IMR-90 (cell line): ENCODE measurements around the gene NEURL2. TPM values are rescaled to one million over a fixed set of nuclear protein-coding genes. Genes with fewer than 3 reads are reported as not detected.
A peak's percentile ranks its signal among the peaks of the same experiment; 100 is the strongest.

Experiments used
- ATAC-seq: fragments of 200-7000 bp; cut with Tn5 transposase; 2 replicates; pipeline ENCODE4 v1.9.1; 2020; ENCODE audit warnings: low read depth, mild to moderate bottlenecking, moderate library complexity
- BruUV-seq: library from RNA; stranded (reverse); fragments of 400-500 nt; replicated peaks from 2 replicates; lab custom pipeline; 2021; lab: Mats Ljungman, UMichigan
- CTCF ChIA-PET: fragments of 300-600 bp; formaldehyde crosslinking; extraction: SDS; loops from one replicate; lab custom pipeline; 2021; ENCODE audit warnings: antibody characterized with exemption; lab: Yijun Ruan, JAX
- POLR2A ChIA-PET: fragments of 300-600 bp; sonication (Branson Sonifier 250); formaldehyde crosslinking; loops from one replicate; lab custom pipeline; 2022; ENCODE audit warnings: antibody characterized with exemption; ENCODE audit not compliant: unreplicated experiment; lab: Charles Lee
- DNase-seq: peaks from one replicate; pipeline ENCODE4 v3.0.0; 2013
- H2AFZ ChIP-seq: replicated peaks from 2 replicates; pipeline ENCODE3; 2013; ENCODE audit warnings: low read length, mild to moderate bottlenecking; ENCODE audit not compliant: poor library complexity
- H2AK5ac ChIP-seq: 2 replicates; pipeline ENCODE4 v1.6.1; 2013; ENCODE audit warnings: low read depth, low read length, inconsistent platforms
- H2AK9ac ChIP-seq: replicated peaks from 2 replicates; pipeline ENCODE3; 2013; ENCODE audit warnings: mild to moderate bottlenecking, low read depth, low read length, moderate library complexity; ENCODE audit not compliant: poor library complexity
- H2BK120ac ChIP-seq: 2 replicates; pipeline ENCODE4 v1.6.1; 2013; ENCODE audit warnings: low read depth, low read length, inconsistent platforms
- H2BK15ac ChIP-seq: 3 replicates; pipeline ENCODE4 v1.6.1; 2013; ENCODE audit warnings: low read depth, low read length, inconsistent platforms
- H2BK20ac ChIP-seq: 2 replicates; pipeline ENCODE4 v1.6.1; 2013; ENCODE audit warnings: low read depth, mild to moderate bottlenecking, inconsistent platforms, low read length, moderate library complexity
- H2BK5ac ChIP-seq: 2 replicates; pipeline ENCODE4 v1.6.1; 2013; ENCODE audit warnings: mild to moderate bottlenecking, low read depth, low read length, inconsistent platforms; ENCODE audit not compliant: poor library complexity, severe bottlenecking
- H3K14ac ChIP-seq: replicated peaks from 2 replicates; pipeline ENCODE4 v1.6.1; 2013; ENCODE audit warnings: low read depth, low read length, inconsistent platforms
- H3K18ac ChIP-seq: 2 replicates; pipeline ENCODE4 v1.6.1; 2013; ENCODE audit warnings: low read depth, low read length, control low read depth
- H3K23ac ChIP-seq: 2 replicates; pipeline ENCODE4 v1.6.1; 2013; ENCODE audit warnings: low read depth, low read length, inconsistent platforms
- H3K27ac ChIP-seq: 2 replicates; pipeline ENCODE4 v1.5.1; 2013; ENCODE audit warnings: mild to moderate bottlenecking, control low read depth, low read length; ENCODE audit not compliant: insufficient read depth
- H3K27me3 ChIP-seq: 2 replicates; pipeline ENCODE4 v1.6.1; 2013; ENCODE audit warnings: low read length; ENCODE audit not compliant: control insufficient read depth, insufficient read depth
- H3K36me3 ChIP-seq: 2 replicates; pipeline ENCODE4 v1.6.1; 2013; ENCODE audit warnings: low read length, mixed read lengths; ENCODE audit not compliant: control insufficient read depth, insufficient read depth
- H3K4ac ChIP-seq: 2 replicates; pipeline ENCODE4 v1.6.1; 2013; ENCODE audit warnings: low read depth, low read length, inconsistent platforms
- H3K4me1 ChIP-seq: 2 replicates; pipeline ENCODE4 v1.6.1; 2013; ENCODE audit warnings: low read length, mixed read lengths; ENCODE audit not compliant: control insufficient read depth, insufficient read depth
- H3K4me2 ChIP-seq: 2 replicates; pipeline ENCODE4 v1.6.1; 2013; ENCODE audit warnings: low read depth, mild to moderate bottlenecking, control low read depth, low read length, moderate library complexity
- H3K4me3 ChIP-seq: 2 replicates; pipeline ENCODE4 v1.5.1; 2013; ENCODE audit warnings: low read depth, mild to moderate bottlenecking, control low read depth, low read length, moderate library complexity; ENCODE audit not compliant: insufficient read depth
- H3K56ac ChIP-seq: 2 replicates; pipeline ENCODE4 v1.6.1; 2013; ENCODE audit warnings: low read length, inconsistent platforms; ENCODE audit not compliant: insufficient read depth; ENCODE audit errors: extremely low read depth
- H3K79me1 ChIP-seq, 2 experiments: 2 replicates each; pipeline ENCODE4 v1.6.1; 2013; ENCODE audit warnings: low read length in 2 of 2, inconsistent platforms in 1 of 2, low read depth in 1 of 2
- H3K9ac ChIP-seq: 2 replicates; pipeline ENCODE4 v1.6.1; 2013; ENCODE audit warnings: low read depth, low read length, control low read depth
- H3K9me1 ChIP-seq: 2 replicates; pipeline ENCODE4 v1.6.1; 2013; ENCODE audit warnings: low read length, inconsistent platforms; ENCODE audit not compliant: insufficient read depth
- H3K9me3 ChIP-seq: 2 replicates; pipeline ENCODE4 v1.6.1; 2013; ENCODE audit warnings: low read length; ENCODE audit not compliant: control insufficient read depth, insufficient read depth
- H4K20me1 ChIP-seq: 2 replicates; pipeline ENCODE4 v1.6.1; 2013; ENCODE audit warnings: low read length, inconsistent platforms; ENCODE audit not compliant: insufficient read depth
- H4K5ac ChIP-seq: 2 replicates; pipeline ENCODE4 v1.6.1; 2013; ENCODE audit warnings: mild to moderate bottlenecking, low read depth, low read length, control low read depth
- H4K8ac ChIP-seq, 2 experiments: 2 replicates each; pipeline ENCODE4 v1.6.1; 2013; ENCODE audit warnings: low read depth in 2 of 2, low read length in 2 of 2, control low read depth in 1 of 2, inconsistent platforms in 1 of 2
- H4K91ac ChIP-seq: 2 replicates; pipeline ENCODE4 v1.6.1; 2013; ENCODE audit warnings: low read depth, low read length, inconsistent platforms; ENCODE audit not compliant: insufficient read depth
- FOS ChIP-seq: fragments of 150-350 bp; IDR thresholded peaks from 2 replicates; pipeline ENCODE4 v1.6.1; 2016; ENCODE audit warnings: low read depth, low read length
- MXI1 ChIP-seq: IDR thresholded peaks from 2 replicates; pipeline ENCODE4 v1.6.1; 2012; ENCODE audit warnings: low read depth, mild to moderate bottlenecking, low read length, moderate library complexity, borderline replicate concordance
- RCOR1 ChIP-seq: IDR thresholded peaks from 2 replicates; pipeline ENCODE4 v1.6.1; 2012; ENCODE audit warnings: mild to moderate bottlenecking, low read length, improper control_type of control experiment; ENCODE audit not compliant: insufficient replicate concordance
- SMC3 ChIP-seq: fragments of 150-350 bp; IDR thresholded peaks from 2 replicates; pipeline ENCODE4 v1.6.1; 2016; ENCODE audit warnings: low read depth, mild to moderate bottlenecking, antibody characterized with exemption, low read length, moderate library complexity
- WGBS, 2 experiments: methylation state at CpG; one replicate each; pipeline versions ENCODE4 v1.1.5 to v1.1.7; 2013; ENCODE audit warnings: missing lambda C conversion rate in 2 of 2; ENCODE audit not compliant: insufficient read length in 1 of 2; ENCODE audit errors: extremely low coverage in 2 of 2; 5-methylcytosine and 5-hydroxymethylcytosine counted together
- dilution Hi-C: fragments of 300-500 bp; cut with HindIII; formaldehyde crosslinking; loops from one replicate; pipeline ENCODE4 v1.14.3; 2018; ENCODE audit warnings: low sequenced_read_pairs; ENCODE audit not compliant: unreplicated experiment
- in situ Hi-C: fragments of 300-500 bp; cut with MboI; formaldehyde crosslinking; loops from 3 replicates; pipeline ENCODE4 v1.14.3; 2019; ENCODE audit warnings: low sequenced_read_pairs, inconsistent platforms, mixed read lengths
- intact Hi-C: fragments of 100-400 bp; cut with micrococcal nuclease; formaldehyde crosslinking; loops from 2 replicates; pipeline ENCODE4 v1.10.0; 2022
- polyA plus RNA-seq, 3 experiments: library from polyadenylated mRNA; depleted of rRNA; stranded (reverse); fragments of >200 nt; gene quantifications; 2 replicates each; pipeline ENCODE4 v1.2.3, GENCODE V29; 2012; ENCODE audit warnings: low replicate concordance in 1 of 3
- total RNA-seq: library from RNA; depleted of rRNA; stranded (reverse); fragments of >200 nt; gene quantifications from 2 replicates; pipeline ENCODE4 v1.2.3, GENCODE V29; 2012

The NEURL2 gene
- total and polyA plus RNA-seq, 2 of the 4 experiments (the other 2 are of a cell fraction): 1.1 to 2.5 TPM

DNA sequence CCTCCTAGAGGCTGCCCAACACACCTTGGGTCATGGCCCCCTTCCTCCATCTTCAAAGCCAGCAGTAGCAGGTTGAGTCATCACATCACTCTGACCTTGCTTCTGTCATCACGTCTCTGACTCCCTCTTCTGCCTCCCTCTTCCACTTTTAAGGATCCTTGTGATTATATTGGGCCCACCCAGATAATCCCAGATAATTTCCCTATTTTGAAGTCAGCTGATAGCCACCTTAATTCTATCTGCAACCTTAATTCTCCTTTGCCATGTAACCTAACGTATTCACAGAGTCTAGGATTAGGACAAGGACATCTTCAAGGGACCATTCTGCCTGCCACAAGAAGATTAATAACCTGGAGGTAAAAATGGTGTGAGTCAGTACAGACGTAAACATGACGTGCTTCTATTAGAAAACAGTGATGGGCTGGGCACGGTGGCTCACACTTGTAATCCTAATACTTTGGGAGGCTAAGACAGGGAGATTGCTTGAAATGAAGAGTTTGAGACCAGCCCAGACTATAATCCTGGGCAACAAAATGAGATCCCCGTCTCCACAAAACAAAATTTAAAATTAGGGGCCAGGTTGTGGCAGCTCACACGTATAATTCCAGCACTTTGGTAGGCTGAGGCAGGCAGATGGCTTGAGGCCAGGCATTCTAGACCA, 30.3 kb downstream of the NEURL2 start:
- Histone ChIP-seq H3K79me1 (peaks cover 25 to 47% of the 10 kb centered on the region in 2 experiments), H3K9me1 (peaks cover 7% of the 10 kb centered on the region), H4K91ac (no peak overlapping the region), H2AK9ac (no peak overlapping the region), H3K36me3 (no peaks in the 10 kb centered on the region), H4K5ac (no peak overlapping the region), H3K4me3 (no peak overlapping the region), H3K27ac (no peak overlapping the region), H2BK5ac (no peak overlapping the region), H3K23ac (no peak overlapping the region), H3K4me2 (no peak overlapping the region), H2BK15ac (no peak overlapping the region), H4K8ac (no peak overlapping the region), H3K4me1 (peaks cover 4% of the 10 kb centered on the region; the same call in 1 of the 2 replicates), H4K20me1 (no peaks in the 10 kb centered on the region), H3K27me3 (no peaks in the 10 kb centered on the region), H3K56ac (no peak overlapping the region), H3K4ac (no peak overlapping the region; the same call in 1 of the 2 replicates), H3K9me3 (no peaks in the 10 kb centered on the region), H3K18ac (no peak overlapping the region), H2AFZ (no peak overlapping the region), H2BK20ac (no peak overlapping the region), H2BK120ac (no peak overlapping the region), H3K9ac (no peak overlapping the region), H3K14ac (no peak overlapping the region), H2AK5ac (peak overlapping the region; percentile 29; the same call in 1 of the 2 replicates)
- in situ Hi-C loops (no loop called here), dilution Hi-C loops (no loop called here), intact Hi-C loops (no loop called here)
- ChIA-PET POLR2A (no interaction called here), CTCF (no interaction called here)
- TF ChIP-seq RCOR1 (no peak), MXI1 (no peak), FOS (no peak), SMC3 (no peak)
- WGBS, 2 experiments: no CpG with 5 or more reads among the region's 7 CpGs
- no TSS peak for BruUV-seq
- DNase-seq (peak; percentile 50), ATAC-seq (no peak)
